ENCODE data around the gene RHBDD1.

Gene RHBDD1

DNA sequence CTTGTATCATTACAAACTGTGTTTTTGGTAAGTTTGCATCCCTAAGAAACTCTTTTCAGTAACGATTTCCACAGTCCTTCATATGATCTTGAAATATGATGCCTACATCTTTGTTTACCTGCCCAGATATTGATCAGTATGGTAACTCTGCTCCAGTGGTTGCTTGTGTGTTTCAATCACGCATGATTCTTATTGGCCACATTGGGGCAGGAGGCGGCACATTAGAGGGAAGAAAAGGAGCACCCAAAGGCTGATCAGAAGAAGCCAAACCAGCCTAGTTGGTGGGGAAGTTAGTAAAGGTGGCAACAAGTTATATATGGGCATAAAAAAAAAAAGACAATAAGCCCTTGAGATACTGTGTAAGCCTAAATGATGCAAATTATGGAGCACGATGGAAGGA lies 158.9 kb downstream of the RHBDD1 start:
- DNase-seq, result no peak

DNA sequence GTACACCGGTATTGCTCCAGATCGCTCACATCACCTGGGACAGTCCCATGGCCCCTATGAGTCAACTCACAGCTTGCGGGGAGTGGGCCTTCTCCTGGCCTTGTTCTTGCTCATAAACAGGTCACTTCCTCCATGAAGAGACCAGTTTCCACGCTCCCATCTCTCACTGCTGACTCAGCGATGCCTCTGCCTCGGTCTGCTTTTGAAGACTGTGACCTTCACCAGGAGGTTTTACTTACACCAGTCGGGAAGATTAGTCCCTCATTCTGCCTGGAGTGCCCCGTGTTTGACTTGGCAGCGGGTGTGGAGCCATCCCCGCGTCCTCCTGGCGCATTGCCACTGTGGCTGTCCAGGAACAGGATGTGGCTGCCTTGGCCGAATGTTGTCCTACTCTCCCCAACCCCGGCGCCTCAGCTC lies 159.8 kb downstream of the RHBDD1 start:
- peak; percentile 61 for DNase-seq

DNA sequence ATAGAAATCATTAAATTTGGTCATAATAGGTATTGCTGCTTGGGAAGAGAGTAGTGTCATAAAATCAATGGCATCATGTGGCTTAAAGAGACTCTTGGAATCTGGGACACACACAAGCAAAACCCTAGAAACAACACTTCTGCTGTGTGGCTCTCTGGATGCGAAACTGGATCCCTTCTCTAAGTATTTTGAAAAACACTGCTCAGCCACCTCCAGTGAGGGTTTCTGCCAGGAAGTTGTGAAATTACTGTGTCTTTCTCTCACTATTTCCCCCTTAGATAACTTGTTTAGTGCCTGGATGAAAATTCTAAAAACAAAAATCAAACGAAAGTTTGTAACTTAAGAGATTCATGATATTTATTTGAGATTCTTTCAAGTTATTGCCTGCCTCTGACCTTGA lies 163.8 kb downstream of the RHBDD1 start:
- DNase-seq, result no peak

DNA sequence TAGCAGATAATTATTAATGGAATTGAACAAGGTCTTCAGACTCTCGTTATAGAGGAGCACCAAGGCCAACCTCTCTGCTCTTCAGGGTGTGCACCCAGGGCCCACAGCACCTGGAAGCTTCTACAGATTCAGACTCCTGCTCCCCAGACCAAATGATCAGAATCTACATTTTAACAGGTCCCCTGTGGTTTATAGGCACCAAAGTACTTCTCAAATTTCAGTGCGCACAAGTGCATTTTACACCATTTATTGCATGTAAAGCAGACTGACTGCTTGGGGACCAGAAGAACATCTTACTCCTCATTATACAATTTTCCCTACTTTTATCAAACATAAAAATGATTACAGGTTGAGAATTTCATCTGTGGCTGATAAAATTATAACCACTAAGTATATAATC lies 164.3 kb downstream of the RHBDD1 start:
- DNase-seq, result no peak

DNA sequence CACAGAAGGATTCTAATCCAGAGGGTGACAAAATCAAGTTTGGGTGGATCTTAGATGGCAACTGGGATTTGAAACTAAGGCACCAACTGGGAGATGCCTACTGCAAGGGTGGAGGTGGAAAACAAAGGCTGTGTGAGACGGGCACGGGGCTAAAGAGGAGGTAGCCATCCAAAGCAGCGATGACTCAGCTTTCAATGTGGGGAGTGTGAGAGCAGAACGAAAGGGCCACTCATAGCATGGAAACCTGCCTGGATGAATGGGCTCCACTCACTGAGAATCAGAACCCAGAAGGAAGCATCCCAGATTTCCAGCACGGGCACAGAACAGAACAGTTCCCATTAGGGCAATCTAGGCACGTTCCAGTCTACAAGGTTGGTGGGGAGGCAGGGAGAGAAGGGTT lies 168.6 kb downstream of the RHBDD1 start:
- DNase-seq, result no peak

DNA sequence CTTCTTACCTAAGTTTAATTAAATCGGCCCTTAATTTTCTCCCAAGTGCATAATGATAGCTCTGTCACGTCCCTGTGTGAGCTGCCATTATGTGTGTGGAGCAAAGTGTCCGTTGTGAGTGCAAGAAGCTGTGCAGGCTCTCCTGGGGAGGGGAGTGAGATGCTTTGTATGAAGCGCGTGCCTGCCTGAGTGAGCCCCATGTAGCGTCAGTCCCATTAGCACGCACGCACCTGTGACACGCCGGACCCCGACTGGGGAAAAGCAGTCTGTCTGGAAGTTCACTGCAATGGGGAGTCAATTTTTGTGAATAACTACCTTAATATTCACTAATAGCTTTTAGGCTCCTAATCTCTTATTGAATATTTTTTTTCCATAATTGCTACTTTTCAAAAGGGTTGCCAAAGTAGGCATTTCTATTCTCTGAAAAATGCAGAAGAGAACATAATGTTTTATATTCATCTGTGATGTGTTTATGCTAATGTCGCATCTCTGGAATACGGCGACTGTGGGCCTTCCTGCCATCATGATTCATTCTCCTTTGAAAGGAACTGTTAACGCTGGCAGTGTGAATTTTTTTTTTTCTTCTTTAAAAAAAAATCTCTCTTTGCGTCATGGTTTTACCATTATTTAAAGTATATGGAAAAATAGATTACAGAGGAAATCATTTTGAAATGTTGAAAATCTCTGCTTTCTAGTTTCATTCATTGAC lies 170.5 kb downstream of the RHBDD1 start:
- DNase-seq, result no peak

DNA sequence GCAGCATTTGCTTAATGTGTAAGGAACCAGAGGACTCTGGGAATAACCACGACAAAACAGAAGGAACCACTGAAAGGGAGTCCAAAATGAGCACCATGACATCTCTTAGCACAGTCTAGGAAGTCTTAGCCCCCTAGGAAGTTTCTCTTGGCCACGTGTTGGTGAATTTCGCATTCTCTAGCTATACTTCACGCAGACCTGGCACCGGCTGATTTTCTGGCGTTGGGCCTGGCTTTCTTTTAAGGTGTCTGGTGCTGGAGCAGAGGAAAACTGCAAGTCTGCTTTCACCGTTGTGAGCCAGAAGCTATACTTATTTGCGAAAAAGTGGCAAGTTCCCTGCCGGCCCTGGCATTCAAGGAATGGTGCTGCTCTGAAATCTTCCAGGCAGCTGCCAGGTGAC lies 171.3 kb downstream of the RHBDD1 start:
- DNase-seq, result no peak

DNA sequence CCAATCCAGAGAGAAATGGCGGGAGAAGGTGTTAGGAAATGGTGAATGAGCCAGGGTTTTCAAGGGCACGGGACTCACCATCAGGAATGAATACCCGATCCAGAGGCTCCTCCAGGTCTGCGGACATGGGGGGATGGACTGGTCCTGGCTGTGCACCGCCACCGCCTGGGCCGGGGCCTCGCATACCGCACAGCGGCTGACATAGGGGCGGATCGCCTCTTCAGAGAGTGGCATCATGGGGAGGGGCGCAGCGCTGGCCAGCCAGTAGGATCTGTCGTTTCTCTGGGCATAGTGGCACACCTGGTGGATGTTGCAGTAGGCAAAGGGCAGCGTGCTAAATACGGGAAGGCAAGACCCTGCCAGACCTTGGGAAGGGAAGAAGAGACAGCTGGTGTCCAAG lies 172.1 kb downstream of the RHBDD1 start:
- no peak for DNase-seq

DNA sequence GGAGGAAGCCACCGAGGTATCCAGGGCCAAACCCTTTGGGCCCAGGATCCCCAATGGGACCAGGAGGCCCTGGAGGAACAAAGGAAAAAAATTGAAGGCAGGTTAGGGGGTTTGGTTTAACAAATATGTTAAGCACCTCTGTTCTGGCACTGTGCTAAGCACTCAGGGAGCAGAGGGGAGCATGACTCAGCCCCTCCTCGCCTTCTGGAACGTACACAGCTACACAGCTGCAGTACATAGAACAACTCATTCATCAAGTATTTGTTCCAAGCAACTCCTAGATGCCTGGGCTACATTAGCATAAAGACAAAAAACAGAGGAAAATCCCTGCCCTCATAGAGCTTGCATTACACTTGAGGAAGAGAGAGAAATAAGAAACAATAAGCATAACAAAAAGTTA lies 174.6 kb downstream of the RHBDD1 start:
- no peak for DNase-seq

DNA sequence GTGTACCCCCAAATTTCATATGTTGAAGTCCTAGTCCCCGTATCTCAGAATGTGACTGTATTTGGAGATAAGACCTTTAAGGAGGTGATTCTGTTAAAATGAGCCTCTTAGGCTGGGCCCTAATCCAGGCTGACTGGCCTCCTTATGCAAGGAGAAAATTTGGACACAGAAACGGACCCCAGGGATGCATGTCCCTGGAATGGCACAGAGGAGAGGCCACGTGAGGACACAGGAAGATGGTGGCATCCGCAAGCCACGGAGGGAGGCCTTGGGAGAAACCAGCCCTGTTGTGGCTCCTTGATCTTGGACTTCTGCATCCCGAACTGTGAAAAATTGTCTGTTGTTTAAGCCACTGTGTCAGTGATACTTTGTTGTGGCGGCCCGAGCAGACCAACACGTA lies 177.5 kb downstream of the RHBDD1 start:
- no peak for DNase-seq

DNA sequence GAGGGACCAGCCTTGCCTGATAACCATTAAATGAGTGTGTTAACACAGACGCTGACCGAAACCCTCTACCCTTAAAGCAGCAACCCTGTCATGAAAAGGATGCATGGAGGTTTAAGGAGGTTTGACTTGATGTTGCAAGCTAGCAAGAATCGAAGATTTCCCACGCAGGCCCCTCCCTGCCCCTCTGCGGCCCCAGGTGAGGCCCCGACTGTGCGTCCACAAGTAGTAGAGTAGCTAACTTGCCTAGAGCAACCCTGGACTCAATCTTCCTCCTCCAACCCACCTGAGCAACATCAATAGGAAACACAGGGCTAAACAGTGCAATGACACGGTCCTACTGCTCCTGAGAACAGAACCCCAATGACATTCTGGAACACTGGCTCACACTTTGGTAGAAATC lies 178.0 kb downstream of the RHBDD1 start:
- DNase-seq, result no peak

DNA sequence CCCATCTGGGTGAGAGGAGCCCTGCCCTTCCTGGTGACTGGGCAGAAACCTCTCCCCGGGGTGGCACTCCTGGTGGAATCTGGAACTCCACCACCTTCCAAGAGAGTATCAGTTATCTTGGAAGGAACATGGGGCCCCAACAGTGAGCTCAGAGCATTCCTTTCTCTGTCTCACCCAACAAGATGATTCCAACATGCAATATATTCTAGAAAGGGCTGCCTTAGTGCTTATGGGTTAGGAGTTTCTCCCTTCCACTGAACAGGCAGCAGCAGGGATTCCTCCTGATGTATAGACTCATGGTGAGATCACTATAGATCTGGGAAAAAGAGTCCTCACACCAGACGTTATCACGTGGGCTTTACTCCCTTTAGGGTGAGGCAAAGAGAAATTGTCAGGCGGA lies 181.0 kb downstream of the RHBDD1 start:
- no peak for DNase-seq

DNA sequence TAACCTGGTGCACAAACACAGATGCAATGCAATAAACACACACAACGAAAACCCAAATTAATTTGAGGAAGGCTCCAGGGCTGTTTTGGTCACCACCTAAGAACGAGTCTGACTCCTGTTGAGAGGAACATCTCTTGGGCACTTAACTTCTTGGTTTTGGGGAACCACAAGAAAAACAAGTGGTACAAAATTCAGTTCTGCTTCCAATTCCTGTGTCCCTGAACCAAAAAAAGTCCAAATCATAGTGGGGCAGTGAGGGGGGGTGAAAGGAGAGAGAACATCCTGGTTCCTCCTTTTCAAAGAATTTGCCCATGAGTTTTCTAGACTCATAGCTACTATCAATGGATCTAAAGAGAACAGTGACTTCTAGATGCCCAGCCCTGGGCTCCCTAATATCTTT lies 184.6 kb downstream of the RHBDD1 start:
- no peak for DNase-seq

DNA sequence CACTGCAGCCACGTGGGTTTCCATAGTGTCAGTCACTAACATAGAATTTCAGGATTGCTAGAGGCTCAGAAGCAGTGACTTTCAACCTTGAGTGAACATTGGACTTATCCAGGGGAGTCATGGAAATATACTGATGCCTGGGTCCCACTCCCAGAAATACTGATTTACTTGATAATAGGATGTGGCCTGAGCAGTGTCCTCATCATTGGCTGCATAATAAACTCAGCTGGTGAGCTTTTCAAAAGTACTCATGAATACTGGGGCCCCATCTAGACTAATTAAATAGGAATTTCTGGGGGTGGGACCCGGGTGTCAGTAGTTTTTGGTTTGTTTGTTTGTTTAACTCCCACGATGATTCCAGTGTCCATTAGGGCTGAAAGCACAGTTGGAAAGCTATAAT lies 186.8 kb downstream of the RHBDD1 start:
- no peak for DNase-seq

DNA sequence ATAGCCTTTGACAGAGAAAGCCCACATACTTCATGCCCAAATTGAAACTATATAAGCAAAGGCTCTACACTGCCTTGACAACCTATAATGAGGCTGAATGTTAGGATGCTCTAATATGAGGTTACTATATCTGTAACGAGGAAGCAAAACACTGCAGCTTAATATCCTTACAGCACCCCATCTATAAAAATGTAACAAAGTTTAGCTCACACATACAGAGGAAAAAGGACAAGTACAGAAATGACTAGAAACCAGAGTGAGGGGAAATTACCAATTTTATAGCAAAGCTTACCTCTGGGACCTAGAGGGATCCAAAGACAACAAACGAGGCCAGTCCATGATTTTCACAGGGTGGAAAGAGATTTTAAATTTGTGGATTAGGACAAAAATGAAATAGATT lies 189.7 kb downstream of the RHBDD1 start:
- DNase-seq, result no peak

DNA sequence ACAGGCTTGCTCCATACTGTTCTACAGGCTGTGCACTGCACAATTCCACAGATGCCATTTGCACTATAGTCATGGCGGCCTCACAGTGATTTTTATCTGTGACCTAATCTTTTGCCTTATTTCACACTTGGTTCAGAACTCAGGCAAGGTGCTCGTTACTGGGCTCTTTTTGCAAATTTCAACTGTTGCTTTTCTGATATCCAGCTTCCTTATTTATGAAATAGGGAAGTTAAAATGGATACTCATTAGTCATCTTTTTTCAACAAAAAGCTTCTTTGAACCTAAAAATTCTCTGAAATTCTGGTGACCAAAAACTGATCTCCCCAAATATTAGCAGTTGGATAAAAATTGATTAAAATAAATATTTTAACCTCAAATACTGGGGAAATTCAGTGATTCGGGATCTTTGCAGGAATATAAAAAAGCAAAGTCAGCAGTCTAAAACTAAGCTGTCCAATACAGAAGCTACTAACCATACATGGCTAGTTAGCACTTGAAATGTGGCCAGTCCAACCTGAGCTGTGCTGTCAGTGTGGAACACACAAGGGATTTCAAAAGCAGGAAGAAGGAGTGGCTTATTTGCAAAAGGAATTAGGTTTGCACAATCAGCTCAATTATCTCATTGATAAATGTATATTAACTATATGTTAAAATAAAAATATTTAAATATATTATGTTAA lies 193.7 kb downstream of the RHBDD1 start:
- no peak for DNase-seq

DNA sequence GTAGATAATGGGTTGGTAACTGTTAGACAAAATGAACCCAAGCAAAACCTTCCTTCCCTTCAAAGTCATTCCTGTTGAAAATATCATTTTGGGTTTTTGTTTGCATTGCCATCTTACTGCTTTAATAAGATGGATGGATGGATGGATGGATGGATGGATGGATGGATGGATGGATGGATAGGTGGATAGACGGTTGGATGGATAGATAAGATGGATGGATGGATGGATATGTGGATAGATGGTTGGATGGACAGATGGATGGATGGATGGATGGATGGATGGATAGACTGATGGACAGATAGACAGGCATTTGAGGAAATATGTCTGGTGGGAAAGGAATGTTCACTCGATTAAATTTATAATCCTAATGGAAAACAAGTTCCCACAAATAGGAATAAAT lies 194.9 kb downstream of the RHBDD1 start:
- DNase-seq, result no peak

DNA sequence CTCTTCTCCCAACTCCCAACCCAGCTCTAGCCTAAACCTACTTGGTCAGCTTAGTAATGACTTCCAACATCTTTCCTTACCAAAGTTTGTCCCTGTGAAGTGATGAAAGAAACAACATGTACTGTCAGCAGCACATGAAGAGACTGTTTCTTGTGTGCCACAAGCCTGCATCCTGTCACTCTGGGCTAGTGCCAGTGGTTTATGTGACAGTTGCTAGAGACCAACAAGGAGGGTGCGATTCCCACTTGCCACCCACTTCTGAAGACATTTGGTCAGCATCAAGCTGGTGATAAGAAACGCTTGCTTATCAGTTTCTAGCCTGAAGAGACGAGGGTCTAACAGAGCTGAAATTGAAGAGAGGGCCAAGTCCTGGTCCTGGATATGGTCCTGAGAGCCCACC lies 195.5 kb downstream of the RHBDD1 start:
- no peak for DNase-seq

DNA sequence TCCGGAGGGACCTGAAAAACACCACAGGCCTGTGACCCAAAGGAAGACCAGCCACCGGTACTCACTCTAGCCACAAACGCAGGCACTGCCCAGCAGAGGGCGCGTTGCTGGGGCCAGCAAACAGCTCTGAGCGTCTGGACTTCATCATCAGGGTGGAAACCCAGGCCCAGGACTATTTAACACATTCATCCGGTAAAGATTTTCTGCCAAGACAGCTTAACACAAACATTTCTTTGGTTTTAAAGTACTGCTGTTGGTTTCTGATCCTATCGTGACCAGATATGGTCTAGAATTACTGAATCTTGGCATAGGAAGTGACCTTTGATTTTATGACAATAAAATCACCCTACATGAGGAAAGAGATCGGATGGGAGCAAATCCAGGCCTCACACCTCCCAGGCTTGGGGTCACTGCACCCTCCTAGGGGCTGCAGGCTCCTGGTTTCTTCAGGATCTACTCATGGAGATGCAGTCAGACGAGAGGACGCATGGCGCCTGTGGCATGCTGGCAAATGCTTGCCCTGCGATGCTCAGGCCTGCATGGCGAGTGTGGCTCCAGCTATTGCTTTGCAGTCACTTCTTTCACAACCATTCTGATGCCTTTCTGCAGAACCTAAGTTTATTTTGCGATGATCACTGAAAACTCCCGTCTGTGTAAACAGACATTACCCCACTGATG lies 197.8 kb downstream of the RHBDD1 start:
- peak; percentile 14 for DNase-seq

DNA sequence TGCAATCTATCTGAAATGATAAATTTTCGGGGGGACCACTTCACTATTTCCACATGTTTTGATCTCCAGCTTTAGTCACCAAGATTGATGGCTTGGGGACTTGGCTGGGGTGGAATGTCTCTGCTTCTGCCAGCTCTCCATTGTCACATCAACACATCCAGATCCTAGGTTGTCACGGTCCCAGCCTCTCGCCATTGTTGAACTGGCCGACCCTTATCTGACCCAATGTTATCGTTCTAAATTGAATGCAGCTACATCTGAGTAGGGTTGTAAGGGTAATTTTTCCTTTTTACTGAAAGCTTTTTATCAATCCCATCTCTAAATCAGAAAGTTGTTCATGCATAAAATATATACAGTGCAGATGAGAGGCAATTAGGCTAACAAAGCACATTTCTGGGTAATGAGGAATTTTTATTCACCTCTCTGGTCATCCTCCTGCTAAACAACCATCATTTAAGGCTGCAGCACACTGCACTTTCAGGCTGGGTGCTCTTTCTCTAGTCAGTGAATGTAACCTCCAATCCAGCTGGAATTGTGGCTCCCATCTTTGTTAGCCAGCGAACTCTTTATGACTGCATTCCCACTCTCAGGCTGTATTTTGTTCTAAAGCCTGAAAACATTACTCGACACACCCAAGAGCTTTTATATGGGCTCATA lies 200.0 kb downstream of the RHBDD1 start:
- no peak for DNase-seq

DNA sequence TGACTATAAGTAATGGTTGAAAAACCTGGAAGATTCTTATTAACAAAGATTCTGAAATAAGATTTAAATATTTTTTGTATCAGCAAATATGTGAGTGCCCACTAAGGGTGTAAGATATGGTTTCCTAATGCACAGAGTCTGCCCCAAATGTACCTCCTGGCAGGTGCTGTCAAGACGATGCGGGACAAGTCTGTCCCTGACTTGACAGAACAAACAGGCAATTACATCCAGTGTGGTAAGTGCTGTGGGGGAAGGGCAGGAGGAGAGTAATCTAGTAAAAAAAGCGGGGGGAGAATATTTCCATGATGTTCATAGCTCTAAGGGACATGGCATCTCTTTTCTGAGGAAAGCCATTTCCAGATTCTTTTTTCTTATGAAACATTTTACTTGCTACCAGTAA lies 200.7 kb downstream of the RHBDD1 start:
- DNase-seq, result no peak

DNA sequence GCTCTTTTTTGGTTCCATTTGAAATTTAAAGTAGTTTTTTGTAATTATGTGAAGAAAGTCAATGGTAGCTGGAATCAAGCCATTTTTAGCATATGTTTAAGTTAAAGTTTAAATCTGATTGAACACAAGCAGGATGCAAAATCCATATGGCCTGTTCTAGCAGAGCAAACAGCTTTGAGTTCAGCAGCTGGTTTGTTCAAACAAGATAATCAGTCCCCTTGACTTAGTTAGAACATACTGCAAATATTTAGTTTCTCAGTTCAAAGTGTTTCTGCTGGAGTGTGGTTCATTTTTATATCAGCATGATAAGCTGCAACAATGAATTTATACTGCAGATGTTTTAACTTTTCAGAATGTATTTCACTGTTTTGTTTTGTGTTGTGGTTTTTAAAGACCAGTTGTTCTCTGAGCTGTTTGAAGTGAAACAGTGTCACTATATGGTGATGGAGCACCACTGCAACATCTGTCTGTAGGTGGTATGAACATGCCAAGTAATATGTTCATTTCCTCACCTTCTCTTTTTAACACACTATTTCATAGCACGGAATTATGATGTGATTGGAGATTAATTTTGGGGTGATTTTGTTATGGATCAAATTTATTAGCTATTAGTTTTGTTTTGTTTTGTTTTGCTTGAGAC lies 202.8 kb downstream of the RHBDD1 start:
- no peak for DNase-seq

DNA sequence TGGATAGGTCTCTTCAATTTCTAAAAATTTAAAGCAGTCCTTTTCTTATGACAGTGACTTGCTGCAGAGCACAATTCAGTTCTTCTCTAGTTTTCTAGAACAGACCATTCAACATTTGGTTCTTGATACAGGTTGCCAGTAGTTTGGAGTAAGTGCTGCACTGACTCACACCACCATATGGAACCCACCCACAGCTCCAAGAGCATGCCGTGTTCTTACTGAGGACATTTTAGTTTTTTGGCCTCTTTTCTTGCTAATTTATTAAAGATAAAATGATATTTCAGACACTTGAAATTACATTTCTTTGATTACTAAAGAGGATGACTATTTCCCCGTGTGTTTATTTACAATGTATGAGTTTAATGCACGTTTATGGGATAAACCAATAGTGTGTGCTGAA lies 208.1 kb downstream of the RHBDD1 start:
- DNase-seq, result no peak
